Activated gamma-delta T cell treated with anti-CD3 and anti-CD28 coated beads, Interleukin-2, amount 50 U/mL, for 16 hours (primary cell): ENCODE results near the gene NCK2.

Experiments
- DNase-seq: peaks from one replicate; pipeline ENCODE4 v3.0.0-alpha.2; 2020; ENCODE audit warnings: low read depth

NCK2 gene

DNA sequence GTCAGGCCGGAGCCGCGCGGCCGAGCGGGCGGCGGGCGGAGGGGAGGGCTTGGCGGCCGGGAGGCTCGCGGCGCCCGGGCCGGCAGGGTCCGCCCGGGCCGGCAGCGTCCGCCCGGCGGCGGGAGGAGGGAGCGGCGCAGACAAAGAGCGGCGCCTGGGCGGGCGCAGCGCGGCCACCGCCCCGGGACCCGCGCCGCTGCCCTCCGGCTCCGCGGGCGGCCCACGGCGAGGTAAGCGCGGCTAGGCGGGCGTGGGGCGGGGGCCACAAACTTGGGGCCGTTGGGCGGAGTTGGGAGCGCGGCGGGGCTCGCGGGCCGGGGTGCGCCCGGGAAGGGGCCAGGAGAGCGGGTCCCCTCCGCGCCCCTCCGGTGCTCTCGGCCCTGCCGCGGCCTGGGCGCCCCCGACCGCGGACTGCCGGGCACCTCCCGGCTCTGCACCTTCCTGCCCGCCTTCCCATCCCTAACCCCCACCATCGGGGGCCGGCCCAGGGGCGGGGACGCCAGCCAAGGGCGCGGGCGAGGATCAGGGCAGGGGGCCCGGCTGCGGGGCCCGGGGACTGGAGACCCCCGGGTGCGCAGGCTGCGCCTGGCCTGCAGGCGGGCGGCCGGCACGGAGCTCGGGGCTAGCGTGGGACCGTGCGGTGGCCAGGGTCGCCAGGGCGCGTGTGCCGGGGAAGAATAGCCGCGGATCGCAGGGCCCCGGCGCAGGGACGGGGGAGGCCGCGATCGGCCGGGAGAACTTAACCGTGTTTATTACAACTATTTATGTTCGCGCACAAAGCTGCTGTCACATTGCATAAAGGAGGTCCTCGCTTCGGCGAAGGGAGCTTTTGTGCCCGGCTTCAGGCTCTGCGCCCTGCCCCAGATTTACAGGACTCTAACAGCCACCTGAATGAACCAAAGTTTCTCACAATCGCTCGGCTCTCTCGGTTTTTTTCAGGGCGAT, at the start of gene NCK2:
Gene NCK2, plus strand, starts transcription at position 4 of the 945 bp plus-strand sequence. CDS start 110,152 bp downstream, outside the sequence.
- DNase-seq, result no peak

DNA sequence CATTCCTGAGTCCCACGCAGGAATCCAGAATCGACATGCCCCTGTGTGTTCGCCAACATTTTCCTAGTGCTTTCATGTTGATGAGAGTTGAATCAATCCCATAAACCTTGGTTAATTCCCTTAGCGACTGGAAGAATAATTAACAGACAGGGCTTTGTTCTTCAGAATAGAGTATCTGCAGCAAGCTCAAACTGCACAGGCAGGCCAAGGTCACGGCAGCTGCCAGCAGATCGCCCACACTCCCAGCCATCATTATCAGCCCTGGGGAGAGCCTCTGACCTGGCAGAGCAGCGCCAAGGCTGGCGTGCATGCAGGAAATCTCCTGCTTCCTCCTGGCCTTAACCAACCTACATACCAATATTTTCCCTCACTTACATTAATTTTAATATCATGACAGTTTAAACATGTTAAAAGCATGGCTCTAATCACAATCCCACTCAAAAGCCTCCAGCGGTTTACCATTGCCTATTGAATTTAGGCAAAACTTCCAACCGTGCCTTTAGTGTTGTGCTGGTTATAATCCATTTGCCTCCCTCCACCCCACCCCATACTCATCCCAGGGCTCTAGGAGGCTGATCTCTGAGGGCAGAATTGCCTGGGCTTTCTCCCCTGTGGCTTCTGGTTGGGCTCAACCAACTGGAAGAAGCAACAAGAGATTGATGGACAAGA, 46.8 kb upstream of the NCK2 start:
- DNase-seq, result no peak

DNA sequence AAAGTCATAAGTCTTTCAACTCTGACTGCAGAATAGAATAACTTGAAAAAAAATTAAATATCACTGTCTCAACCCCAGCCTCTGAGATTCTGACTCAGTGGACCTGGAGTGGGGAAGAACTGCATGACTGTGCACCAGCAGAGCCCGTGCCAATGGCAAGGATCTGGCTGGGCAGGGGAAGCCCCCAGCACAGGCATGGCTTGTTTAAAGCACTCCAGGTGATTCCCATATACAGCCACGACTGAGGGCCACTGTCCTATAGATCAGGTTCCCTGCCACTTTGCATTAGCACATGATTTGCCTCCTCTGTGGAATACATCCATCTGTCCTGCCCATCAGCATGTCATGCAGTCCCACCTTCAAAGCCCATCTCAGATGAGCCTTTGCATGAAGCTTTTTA, 45.9 kb upstream of the NCK2 start:
- no peak for DNase-seq

DNA sequence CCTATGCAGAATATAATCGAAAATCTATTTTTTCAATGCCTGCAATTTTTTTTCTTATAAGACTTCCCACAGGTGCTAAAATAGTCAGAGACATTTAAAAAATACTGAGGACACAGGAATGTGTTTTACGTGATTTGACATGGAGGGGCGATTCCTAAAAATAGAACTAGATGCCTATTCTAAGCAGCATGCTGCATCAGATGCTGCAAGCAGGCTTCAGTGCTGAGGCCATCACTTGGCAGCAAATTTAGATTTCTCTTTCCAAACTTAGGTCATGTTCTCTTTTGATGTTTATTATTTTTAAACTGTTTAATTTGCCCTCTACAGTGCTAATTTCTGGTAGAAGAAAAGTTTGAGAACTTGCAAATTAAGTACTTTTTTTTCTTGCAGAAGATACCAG, 43.7 kb upstream of the NCK2 start:
- no peak for DNase-seq

DNA sequence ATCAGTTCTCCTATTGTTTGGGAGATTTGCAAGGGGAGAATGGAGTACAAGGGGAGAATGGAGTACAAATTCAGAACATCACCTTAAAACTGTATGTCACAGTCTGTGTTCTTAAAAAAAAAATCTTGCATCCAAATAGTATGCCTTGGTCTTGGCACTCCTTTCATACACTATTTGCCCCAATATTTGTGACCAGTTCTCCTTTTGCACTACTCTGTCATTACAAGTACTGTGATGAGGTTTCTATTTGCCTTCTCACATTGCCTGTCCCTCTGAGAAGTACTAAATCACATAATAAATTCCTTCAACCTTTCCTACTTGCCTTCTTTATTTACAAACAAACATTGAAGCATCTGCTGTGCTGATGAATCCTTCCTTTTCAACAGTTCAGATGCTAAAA, 36.0 kb upstream of the NCK2 start:
- DNase-seq, result no peak

DNA sequence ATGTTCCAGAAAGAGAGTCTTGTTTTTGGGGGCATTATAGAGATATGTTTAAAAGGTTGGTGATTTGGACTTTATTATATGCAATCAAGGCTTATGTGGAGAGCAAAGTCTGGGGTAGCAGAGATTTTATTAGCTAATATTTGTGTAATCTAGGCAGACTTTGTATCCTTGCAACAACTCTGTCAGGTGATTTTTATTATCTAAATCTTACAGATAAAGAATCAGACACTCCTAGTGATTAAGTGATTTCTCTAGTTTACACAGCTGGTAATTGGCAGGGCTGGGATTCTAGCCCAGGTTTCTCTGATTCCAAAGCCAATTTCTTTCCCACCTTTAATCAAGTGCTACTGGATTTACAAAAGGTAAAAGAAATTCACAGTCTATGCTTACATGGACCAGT, 33.3 kb upstream of the NCK2 start:
- DNase-seq, result no peak

DNA sequence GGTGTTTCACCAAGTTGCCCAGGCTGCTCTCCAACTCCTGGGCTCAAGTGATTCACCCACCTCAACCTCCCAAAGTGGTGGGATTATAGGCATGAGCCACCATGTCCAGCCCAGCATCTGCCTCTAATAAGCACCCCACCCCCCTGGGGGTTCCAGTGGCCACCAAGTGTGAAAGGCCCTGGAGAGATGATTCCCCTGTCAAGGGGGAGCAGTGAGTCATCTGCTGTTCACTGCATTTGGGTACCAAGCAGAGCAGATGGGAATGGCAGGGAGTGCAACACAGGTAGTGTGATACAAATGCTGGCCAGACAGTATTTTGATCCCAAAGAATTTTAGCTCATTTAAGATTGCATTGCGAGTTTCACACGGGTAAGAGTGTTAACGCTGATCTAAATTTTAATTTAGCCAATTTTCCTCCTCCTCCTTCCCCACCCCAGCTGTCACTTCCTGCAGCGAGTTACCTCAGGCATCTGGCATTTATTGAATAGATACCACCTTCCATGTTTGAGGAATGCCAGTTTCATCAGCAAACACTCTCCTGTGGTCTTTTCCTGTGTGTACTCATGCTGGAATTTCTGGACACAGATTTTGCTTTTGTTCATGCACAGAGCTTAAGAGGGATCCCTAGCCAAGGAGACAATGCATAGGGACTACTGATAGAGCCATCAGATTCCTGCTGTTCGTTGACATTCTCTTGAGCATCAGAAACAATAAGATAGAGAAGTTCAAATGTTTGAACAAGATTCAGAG, 32.4 kb upstream of the NCK2 start:
- no peak for DNase-seq

DNA sequence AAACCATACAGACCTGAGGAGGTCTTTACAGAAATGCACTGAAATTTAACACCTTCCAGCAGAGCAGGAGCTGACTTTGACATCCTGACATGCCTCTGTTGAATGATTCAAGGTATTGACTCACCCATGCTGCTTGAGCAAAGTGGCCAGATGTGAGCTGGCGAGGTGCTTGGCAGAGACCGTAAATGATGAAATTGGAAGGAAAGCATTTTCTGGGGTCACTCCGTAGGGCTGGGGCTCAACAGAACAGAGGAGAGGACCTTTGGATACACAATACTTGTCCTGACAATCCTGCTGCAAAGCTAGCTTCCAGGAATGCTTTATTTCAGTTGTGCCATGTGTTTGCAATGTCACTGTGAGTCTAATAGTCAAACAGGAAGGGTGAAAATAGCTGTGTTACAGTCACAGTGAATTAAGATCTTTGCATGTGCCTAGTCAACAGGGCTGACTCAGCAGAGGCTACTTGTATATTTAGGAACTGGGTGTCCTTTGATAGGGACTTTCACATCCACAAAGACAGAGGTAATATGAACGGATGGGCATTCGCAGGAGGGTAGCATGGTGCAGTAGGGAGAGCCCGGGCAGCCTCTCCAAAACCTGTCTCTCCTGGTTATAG, 31.6 kb upstream of the NCK2 start:
- no peak for DNase-seq

DNA sequence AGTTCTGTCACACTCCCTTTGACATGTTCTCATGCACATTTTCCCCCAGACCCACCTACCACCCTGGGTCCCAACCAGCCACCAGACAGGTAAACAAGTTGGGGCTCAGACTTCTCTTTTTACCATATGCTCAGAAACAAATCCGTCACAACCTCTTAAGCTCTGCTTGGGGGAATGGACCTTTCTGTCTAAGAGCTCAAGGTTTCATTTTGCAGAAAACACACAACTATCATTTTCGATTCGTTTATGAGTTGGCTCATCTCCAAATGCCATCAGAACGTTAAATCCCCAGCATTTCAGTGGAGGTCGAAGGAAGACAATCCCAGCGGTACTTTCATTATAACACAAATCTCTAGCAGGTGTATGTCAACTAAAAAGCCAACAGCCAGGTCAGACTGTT, 30.6 kb upstream of the NCK2 start:
- no peak for DNase-seq

DNA sequence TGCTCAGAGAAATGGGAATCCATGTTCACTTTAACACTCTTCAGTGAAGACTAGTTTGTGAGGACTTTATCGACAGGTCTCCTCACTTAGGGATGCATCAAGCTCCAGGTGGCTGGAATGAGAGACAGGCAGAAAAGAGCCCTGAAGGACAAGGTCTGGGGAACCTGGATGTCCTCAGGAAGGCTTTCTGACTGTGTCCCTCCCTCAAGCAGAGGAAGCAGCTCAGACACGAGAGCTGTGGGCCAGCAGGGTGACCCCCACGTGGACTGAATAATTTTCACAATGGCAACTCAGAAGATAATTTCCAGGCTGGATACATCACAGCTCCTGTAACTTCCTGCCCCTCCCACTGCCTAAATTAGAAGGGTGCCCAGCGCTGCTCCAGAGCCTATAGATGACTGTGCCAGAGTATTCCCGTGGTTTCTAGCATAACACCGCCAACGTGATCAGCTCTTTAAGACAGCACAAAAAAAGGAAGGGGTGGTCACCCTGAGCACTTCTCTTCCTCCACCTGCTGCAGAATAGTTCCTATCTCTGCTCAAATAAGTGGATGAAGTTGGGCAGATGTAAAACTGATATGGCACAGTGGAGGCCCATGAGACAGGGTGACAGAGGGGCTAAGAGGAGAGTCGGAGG, 25.7 kb upstream of the NCK2 start:
- no peak for DNase-seq

DNA sequence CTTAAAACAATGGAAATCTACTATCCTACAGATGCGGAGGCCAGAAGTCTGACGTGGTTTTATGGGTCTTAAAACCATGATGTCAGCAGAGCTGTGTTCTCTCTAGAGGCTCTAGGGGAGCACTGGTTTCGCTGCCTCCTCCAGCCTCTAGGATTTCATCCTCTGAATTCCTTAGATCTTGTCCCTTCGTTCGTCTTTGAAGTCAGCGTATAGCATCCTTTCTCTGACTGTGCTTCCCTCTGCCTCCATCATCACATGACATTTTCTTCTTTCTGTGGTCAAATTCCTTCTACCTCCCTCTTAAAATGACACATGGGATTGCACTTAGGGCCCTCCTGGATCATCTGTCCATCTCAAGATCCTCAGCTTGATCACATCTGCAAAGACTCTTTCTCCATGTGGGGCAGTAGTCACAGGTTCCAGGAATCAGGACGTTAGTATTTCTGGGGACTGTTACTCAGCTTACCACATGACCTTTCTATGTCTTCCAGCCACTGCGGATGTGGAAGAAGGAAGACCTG, 22.7 kb upstream of the NCK2 start:
- no peak for DNase-seq

DNA sequence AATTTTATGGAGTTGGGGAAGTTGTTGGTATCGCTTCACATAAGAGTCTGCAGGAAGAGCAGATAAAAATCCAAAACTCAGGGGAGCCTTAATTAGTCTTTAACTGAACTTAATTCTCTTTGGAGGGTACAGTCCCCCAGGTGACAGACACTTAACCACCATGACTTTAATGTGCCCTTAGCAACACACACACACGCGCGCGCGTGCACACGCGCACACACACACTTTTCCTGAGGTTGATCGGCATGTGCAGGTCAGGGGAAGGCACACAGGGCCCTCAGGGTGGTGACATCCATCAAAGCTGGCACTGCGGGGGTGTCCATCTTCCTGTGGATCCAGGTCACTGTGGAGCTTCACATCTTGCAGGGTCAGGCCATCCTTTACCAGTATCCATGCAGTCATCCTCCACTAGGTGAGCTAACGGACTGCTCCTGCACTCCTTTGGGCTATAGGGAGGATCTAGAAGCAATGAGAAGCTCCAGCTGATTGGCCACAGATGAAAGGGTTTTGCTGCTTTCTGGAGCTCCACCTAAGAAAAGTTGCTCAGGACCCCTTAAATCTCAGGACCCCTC, 21.9 kb upstream of the NCK2 start:
- DNase-seq, result no peak

DNA sequence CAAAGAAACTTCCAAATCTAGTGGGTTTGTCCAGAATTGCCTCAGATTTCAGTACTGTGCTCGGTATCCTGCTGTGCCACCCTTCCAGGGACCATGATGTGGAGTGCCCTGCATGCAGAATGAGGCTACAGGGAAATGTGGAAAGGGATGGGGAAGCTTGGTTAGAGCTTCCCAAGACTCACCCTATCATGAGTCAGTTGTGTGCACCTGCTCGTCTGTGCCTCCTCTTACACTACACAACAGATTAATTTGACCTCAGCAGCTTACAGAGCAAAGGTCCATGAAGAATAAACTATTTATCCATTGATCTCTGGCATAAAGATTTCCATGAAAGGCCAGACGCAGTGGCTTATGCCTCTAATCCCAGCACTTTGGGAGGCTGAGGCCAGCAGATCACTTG, 21.3 kb upstream of the NCK2 start:
- no peak for DNase-seq

DNA sequence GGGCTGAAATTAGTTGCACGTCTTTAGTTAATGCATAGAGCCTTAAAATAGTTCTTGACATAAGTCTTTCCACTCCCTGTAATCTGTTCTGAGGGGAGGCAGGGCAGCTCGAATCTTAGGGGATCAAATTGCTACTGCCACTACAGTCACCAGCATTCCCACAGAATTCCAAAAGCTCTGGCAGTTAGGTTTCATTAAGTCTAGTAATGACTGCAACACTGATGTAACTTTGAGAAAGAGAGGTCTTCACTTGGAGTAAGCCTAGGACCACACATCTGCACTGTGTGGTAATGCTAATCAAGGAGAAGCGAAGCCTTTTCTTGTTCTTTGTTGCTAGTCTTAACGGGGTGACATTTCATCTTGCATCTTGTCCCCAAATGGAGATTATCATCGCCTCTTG, 19.3 kb upstream of the NCK2 start:
- DNase-seq, result no peak

DNA sequence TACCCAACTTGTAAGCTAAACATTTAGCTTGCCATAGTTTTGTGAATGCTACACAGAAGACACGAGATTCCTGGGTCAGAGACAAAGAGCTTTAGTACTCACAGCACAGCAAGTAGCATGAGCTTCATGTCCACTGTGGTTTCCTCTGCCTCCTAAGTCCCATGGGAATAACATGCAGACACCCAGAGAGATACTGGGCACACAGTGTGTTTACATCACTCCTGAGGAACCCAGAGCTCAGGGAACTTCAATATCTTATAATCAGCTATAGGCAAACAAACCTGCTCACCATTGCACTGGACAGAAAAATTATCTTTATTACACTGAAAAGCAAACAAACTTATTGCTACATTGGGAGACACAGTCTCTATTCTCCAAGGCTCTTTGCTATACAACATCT, 14.5 kb upstream of the NCK2 start:
- DNase-seq, result no peak

DNA sequence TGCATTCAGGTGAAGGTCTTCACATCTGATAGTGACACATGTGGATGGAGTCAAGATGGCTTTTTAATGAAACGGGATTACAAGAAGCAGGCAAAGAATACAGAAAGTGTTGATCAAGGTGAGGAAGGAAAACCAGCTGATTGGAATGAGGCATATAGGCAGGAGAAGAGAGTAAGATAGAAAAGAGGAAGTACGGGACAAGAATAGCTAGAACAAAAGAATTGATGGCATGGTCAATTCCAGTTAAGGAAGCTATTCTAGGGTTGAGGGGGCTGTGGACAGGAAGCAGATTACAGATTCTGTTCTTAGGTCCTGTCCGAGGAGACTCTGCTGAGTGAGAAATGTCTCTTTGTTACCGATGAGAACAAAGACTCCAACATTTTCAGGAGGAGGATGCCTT, 13.2 kb upstream of the NCK2 start:
- DNase-seq, result no peak

DNA sequence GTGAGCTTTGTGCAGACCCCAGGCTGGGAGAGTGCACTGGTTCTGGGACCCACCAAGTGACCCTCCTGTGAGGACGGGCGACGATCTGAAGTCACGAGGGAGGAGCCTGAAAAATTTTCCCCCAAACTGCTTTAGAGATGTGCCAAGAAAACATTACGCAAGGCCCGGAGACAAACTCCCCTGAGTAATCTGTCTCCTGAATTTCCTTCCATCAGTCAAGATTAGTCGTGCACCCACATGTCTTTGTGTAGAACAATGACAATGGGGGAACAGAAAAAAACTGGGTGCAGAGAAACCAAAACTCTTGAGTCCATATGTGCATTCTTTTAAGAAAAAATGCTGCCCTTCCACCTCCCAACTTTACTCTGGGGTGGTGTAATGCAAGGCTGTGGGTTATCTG, 12.6 kb upstream of the NCK2 start:
- DNase-seq, result no peak

DNA sequence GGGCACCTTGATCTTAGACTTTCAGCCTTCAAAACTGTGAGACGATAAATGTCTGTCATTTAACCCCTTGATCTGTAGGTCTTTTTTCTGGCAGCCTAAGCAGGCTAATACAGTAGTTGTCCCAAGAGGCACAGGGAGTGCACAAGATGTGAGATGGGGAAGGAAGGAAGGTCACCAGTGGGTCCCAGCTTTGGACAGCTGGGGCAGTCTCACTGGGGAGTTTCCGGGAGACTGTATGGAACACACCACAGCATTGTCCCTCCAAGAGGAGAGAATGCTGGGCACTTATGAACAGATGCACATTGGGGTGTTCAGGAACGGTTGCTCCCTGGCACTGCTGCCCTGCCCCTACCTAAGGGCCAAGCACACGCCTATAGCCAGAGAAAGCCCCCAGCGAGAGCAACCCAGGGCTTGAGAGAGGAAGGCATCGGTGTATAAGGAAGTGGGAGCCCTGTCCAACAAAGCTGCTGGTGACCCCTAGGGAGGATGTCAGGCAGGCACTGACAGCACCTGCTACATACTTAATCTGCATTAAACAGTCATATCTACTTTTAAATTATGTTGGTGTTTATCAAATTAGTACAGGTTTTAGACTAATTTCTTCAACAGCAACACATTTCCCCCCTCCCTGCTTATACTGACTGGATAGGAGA, 11.6 kb upstream of the NCK2 start:
- no peak for DNase-seq

DNA sequence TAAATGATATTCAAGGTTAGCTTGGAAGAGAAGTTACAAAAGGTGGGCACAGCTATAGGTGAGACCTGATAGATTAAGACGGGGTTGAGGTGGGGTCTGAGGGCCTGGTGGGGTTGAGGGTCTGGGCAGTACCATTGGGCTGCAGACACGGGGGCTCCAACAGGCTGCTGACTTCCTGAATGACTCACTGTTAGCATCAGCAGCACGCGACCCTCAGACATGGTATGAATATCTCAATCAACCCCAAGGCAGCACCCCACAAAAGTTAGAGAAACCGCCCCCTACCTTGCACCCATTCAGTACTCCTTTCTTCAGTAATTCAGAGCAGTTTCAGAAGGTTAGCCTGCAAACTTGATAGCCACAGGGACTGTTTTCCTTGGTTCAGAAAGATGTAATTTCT, 10.8 kb upstream of the NCK2 start:
- no peak for DNase-seq

DNA sequence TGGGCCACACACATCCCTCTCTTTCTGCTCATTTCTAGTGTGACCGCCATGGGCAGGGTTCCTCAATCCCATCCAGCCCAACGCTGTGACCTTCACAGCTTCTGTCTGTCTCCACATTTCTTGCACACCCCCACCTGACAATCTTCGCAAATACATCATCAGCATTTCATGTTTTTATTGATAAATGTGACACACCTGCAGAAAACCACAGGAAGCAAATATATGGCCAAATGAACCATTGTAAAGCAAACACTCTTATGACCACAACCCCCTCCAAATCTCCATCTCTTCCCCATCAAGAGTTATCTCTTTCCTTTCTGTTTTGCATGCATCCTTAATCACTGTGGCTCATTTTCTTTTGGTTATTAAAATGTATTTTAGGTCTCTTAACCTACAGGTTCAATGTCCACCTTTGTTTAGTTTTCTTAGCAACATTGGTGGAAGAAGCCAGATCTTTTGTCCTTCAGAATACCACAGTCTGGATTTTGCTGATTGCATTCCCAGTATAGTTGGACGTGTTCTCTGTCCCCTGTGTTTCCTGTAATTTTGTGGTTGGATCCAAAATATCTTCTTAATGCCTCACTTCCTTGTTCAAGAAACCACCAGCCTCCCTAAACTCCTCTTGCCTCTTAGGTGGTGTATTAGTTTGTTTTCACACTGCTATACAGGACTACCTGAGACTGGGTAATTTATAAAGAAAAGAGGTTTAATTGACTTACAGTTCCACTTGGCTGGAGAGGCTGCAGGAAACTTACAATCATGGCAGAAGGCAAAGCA, 9.8 kb upstream of the NCK2 start:
- DNase-seq, result no peak
